SK-N-SH treated with all-trans-retinoic acid at 6 μM for 48 hours (cell line): ENCODE data around the gene HOXA6.

ENCODE experiments used
- ATAC-seq: fragments of 200-7000 bp; cut with Tn5 transposase; 3 replicates; pipeline ENCODE4 v1.9.1; 2020; ENCODE audit warnings: mild to moderate bottlenecking, moderate library complexity
- BACH2 ChIP-seq: fragments of 250-450 bp; sonication (Bioruptor Pico); IDR thresholded peaks from 2 replicates; pipeline ENCODE4 v1.9.0; 2021; ENCODE audit warnings: mild to moderate bottlenecking, borderline replicate concordance
- ESRRG ChIP-seq: fragments of 250-450 bp; sonication (Bioruptor Pico); IDR thresholded peaks from 2 replicates; pipeline ENCODE4 v1.6.1; 2021; ENCODE audit warnings: mild to moderate bottlenecking
- ISL1 ChIP-seq: fragments of 250-450 bp; sonication (Bioruptor Pico); IDR thresholded peaks from 2 replicates; pipeline ENCODE4 v2.1.2; 2022; ENCODE audit warnings: mild to moderate bottlenecking, moderate library complexity
- OSR1 ChIP-seq: fragments of 250-450 bp; sonication (Bioruptor Pico); IDR thresholded peaks from 2 replicates; pipeline ENCODE4 v1.8.0; 2022; ENCODE audit warnings: moderate library complexity, mild to moderate bottlenecking, inconsistent platforms
- PPARA ChIP-seq: fragments of 250-450 bp; sonication (Bioruptor Pico); IDR thresholded peaks from 2 replicates; pipeline ENCODE4 v1.5.0; 2020; ENCODE audit warnings: mild to moderate bottlenecking, borderline replicate concordance
- RARB ChIP-seq: fragments of 250-450 bp; sonication (Bioruptor Pico); IDR thresholded peaks from 2 replicates; pipeline ENCODE4 v1.8.0; 2021; ENCODE audit warnings: mild to moderate bottlenecking, moderate library complexity
- SNAI2 ChIP-seq: fragments of 250-450 bp; sonication (Bioruptor Pico); IDR thresholded peaks from 2 replicates; pipeline ENCODE4 v1.5.0; 2020; ENCODE audit warnings: mild to moderate bottlenecking, moderate library complexity
- TCF4 ChIP-seq: fragments of 250-450 bp; sonication (Bioruptor Pico); IDR thresholded peaks from 2 replicates; pipeline ENCODE4 v1.8.0; 2021; ENCODE audit warnings: mild to moderate bottlenecking, moderate library complexity, borderline replicate concordance
- ZC3H10 ChIP-seq: fragments of 250-450 bp; sonication (Bioruptor Pico); IDR thresholded peaks from 2 replicates; pipeline ENCODE4 v1.5.1; 2021; ENCODE audit warnings: mild to moderate bottlenecking, moderate library complexity
- ZFP3 ChIP-seq: fragments of 250-450 bp; sonication (Bioruptor Pico); IDR thresholded peaks from 2 replicates; pipeline ENCODE4 v1.5.0; 2020; ENCODE audit warnings: mild to moderate bottlenecking, moderate library complexity
- TF ChIP-seq, protein P1 (sequence below): fragments of 250-450 bp; sonication (Bioruptor Pico); IDR thresholded peaks from 2 replicates; pipeline ENCODE4 v1.5.1; 2020; ENCODE audit warnings: low read depth, mild to moderate bottlenecking, moderate library complexity
- TF ChIP-seq, protein P2 (sequence below): fragments of 250-450 bp; sonication (Bioruptor Pico); IDR thresholded peaks from 2 replicates; pipeline ENCODE4 v1.5.0; 2020; ENCODE audit warnings: mild to moderate bottlenecking, moderate library complexity

The HOXA6 gene

DNA sequence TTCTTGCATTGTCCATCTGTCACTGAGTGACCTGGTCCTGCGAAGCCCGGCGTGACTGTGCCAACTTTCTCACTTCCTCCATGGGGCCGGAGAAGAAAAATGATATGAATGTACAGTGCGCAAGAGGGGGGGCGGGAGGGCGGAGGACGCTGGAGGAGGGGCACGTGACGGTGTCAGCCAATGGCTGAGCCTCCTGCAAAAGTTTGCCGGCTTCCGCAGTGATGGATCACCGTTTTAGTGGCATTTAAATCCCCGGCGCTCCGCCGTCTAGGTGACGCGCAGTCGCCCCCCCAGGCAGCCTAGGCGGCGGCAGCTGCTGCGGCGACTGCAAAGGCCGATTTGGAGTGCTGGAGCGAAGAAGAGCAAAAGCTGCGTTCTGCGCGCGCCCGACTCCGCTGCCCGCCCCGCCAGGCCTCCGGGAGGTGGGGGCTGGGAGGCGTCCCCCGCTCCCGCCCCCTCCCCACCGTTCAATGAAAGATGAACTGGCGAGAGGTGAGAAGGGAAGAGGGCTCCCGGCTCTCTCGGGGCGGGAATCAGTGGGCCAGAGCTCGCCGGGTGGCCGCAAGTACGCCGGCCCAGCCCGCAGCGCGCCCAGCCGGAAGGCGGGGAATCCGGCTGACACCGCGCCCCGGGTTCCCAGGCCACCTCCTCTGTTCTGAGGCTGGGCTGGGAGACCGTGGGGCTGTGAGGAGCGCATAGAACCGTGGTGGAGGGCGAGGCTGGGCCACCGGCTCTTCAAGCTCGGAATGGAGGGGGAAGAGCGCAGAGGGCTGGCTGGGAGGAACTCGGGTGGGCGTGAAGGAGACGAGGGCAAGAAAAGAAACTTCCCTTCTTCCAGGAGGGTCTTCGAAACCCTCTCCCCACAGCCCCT, 51.4 kb downstream of the HOXA6 start, which contains the start of gene HOXA1:
HOXA1 (minus strand) TSS at position 104 of the 871 bp plus-strand sequence; CDS start at position 16, 88 bp downstream.
- TF ChIP-seq SNAI2 (CRISPR knock-in tag) (no peak), ZFP3 (CRISPR knock-in tag) (no peak), ESRRG (no peak), PPARA (CRISPR knock-in tag) (no peak), ZC3H10 (CRISPR knock-in tag) (no peak), RARB (CRISPR knock-in tag) (no peak), TCF4 (CRISPR knock-in tag) (no peak), OSR1 (CRISPR knock-in tag) (no peak), ISL1 (CRISPR knock-in tag) (no peak), BACH2 (no peak)
- TF ChIP-seq, protein P1, sequence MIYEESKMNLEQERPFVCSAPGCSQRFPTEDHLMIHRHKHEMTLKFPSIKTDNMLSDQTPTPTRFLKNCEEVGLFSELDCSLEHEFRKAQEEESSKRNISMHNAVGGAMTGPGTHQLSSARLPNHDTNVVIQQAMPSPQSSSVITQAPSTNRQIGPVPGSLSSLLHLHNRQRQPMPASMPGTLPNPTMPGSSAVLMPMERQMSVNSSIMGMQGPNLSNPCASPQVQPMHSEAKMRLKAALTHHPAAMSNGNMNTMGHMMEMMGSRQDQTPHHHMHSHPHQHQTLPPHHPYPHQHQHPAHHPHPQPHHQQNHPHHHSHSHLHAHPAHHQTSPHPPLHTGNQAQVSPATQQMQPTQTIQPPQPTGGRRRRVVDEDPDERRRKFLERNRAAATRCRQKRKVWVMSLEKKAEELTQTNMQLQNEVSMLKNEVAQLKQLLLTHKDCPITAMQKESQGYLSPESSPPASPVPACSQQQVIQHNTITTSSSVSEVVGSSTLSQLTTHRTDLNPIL (CRISPR knock-in tag) = no peak
- TF ChIP-seq, protein P2, sequence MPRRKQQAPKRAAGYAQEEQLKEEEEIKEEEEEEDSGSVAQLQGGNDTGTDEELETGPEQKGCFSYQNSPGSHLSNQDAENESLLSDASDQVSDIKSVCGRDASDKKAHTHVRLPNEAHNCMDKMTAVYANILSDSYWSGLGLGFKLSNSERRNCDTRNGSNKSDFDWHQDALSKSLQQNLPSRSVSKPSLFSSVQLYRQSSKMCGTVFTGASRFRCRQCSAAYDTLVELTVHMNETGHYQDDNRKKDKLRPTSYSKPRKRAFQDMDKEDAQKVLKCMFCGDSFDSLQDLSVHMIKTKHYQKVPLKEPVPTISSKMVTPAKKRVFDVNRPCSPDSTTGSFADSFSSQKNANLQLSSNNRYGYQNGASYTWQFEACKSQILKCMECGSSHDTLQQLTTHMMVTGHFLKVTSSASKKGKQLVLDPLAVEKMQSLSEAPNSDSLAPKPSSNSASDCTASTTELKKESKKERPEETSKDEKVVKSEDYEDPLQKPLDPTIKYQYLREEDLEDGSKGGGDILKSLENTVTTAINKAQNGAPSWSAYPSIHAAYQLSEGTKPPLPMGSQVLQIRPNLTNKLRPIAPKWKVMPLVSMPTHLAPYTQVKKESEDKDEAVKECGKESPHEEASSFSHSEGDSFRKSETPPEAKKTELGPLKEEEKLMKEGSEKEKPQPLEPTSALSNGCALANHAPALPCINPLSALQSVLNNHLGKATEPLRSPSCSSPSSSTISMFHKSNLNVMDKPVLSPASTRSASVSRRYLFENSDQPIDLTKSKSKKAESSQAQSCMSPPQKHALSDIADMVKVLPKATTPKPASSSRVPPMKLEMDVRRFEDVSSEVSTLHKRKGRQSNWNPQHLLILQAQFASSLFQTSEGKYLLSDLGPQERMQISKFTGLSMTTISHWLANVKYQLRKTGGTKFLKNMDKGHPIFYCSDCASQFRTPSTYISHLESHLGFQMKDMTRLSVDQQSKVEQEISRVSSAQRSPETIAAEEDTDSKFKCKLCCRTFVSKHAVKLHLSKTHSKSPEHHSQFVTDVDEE (CRISPR knock-in tag) = no peak
- no peak for ATAC-seq
